Measurements from ENCODE around the gene PARVB. TPM values are rescaled to one million over a fixed set of nuclear protein-coding genes. Genes with fewer than 3 reads are reported as not detected.

The PARVB gene
- total RNA-seq, 4 donors from 2014 or later, result 27.7 to 88.5 (median 41.7) TPM

- TF ChIP-seq, protein P1, sequence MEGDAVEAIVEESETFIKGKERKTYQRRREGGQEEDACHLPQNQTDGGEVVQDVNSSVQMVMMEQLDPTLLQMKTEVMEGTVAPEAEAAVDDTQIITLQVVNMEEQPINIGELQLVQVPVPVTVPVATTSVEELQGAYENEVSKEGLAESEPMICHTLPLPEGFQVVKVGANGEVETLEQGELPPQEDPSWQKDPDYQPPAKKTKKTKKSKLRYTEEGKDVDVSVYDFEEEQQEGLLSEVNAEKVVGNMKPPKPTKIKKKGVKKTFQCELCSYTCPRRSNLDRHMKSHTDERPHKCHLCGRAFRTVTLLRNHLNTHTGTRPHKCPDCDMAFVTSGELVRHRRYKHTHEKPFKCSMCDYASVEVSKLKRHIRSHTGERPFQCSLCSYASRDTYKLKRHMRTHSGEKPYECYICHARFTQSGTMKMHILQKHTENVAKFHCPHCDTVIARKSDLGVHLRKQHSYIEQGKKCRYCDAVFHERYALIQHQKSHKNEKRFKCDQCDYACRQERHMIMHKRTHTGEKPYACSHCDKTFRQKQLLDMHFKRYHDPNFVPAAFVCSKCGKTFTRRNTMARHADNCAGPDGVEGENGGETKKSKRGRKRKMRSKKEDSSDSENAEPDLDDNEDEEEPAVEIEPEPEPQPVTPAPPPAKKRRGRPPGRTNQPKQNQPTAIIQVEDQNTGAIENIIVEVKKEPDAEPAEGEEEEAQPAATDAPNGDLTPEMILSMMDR (IDR thresholded peaks at IDR 0.05), result no peak
- TF ChIP-seq POLR2A (IDR thresholded peaks at IDR 0.05), result no peak
- DNase-seq, result no peak
- Histone ChIP-seq H3K4me3 (no peak overlapping the region), H3K4me1 (no peaks in the 10 kb centered on the region), H3K27me3 (no peaks in the 10 kb centered on the region), H3K9me3 (no peaks in the 10 kb centered on the region), H3K36me3 (no peaks in the 10 kb centered on the region), H3K27ac (no peak overlapping the region)
- intact Hi-C loops (cut with DNase I; ENCODE audit: low total_unique reads), result no loop called here
These were observed 137.6 kb downstream of the PARVB start for GRCh38 chr22:44161673-44162072.

GRCh38 chr22:44162960-44163359, 138.9 kb downstream of the PARVB start:
- Histone ChIP-seq H3K4me1 (no peaks in the 10 kb centered on the region), H3K27ac (no peak overlapping the region), H3K9me3 (no peaks in the 10 kb centered on the region), H3K36me3 (no peaks in the 10 kb centered on the region), H3K27me3 (no peaks in the 10 kb centered on the region), H3K4me3 (no peak overlapping the region)
- intact Hi-C loops (cut with DNase I; ENCODE audit: low total_unique reads), result no loop called here
- TF ChIP-seq, protein P1 (IDR thresholded peaks at IDR 0.05), result no peak
- TF ChIP-seq POLR2A (IDR thresholded peaks at IDR 0.05), result no peak
- DNase-seq, result no peak

DNA sequence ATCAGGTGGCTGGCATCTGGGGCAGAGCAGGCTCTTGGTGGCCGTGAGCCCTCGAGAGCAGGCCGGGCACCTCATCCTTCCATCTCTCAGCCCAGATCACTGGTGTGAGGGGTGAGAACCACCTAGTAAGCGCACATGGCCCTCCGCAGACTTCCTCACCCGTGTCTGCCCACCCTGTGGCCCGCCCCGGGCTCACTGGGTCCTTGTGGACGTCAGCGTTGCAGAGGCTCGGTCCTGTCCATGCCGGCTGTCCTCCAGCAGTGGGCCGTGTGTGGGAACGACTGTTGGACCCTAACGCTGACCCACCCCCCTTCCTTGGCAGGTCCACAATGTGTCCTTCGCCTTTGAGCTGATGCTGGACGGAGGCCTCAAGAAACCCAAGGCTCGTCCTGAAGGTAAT, 139.4 kb downstream of the PARVB start:
- Histone ChIP-seq H3K27ac (no peak overlapping the region), H3K4me3 (no peak overlapping the region), H3K4me1 (no peaks in the 10 kb centered on the region), H3K36me3 (no peaks in the 10 kb centered on the region), H3K27me3 (no peaks in the 10 kb centered on the region), H3K9me3 (no peaks in the 10 kb centered on the region)
- intact Hi-C loops (cut with DNase I; ENCODE audit: low total_unique reads), result no loop called here
- DNase-seq, result no peak
- TF ChIP-seq, protein P1 (IDR thresholded peaks at IDR 0.05), result no peak
- TF ChIP-seq POLR2A (IDR thresholded peaks at IDR 0.05), result no peak

GRCh38 chr22:44164031-44164430, 139.9 kb downstream of the PARVB start:
- TF ChIP-seq, protein P1 (IDR thresholded peaks at IDR 0.05), result no peak
- no peak for TF ChIP-seq POLR2A (IDR thresholded peaks at IDR 0.05)
- no peak overlapping the region for H3K27ac ChIP-seq
- DNase-seq, result no peak
- no peaks in the 10 kb centered on the region for H3K4me1 ChIP-seq
- no peaks in the 10 kb centered on the region for H3K27me3 ChIP-seq
- intact Hi-C loops (cut with DNase I; ENCODE audit: low total_unique reads), result no loop called here
- no peak overlapping the region for H3K4me3 ChIP-seq
- no peaks in the 10 kb centered on the region for H3K36me3 ChIP-seq
- no peaks in the 10 kb centered on the region for H3K9me3 ChIP-seq

- no peaks in the 10 kb centered on the region for H3K4me1 ChIP-seq
- H3K4me3 ChIP-seq, result no peak overlapping the region
- H3K36me3 ChIP-seq, result no peaks in the 10 kb centered on the region
- H3K27ac ChIP-seq, result no peak overlapping the region
- TF ChIP-seq POLR2A (IDR thresholded peaks at IDR 0.05), result no peak
- TF ChIP-seq, protein P1 (IDR thresholded peaks at IDR 0.05), result no peak
- intact Hi-C loops (cut with DNase I; ENCODE audit: low total_unique reads), result no loop called here
- no peak for DNase-seq
- H3K9me3 ChIP-seq, result no peaks in the 10 kb centered on the region
- no peaks in the 10 kb centered on the region for H3K27me3 ChIP-seq
These were observed 141.3 kb downstream of the PARVB start for GRCh38 chr22:44165286-44165874.

All from uterus (tissue), 4 donors.